Right lobe of liver (tissue), 6 donors: ENCODE measurements around the gene KATNBL1. TPM values are rescaled to one million over a fixed set of nuclear protein-coding genes. Genes with fewer than 3 reads are reported as not detected.

ENCODE experiments used
- ATAC-seq, 4 donors: fragments of 200-7000 bp; cut with Tn5 transposase; one replicate each; pipeline ENCODE4 v1.9.1; 2020; ENCODE audit warnings: mild to moderate bottlenecking in 4 of 4, moderate library complexity in 4 of 4
- DNase-seq, 3 donors: peaks; one replicate each; pipeline ENCODE4 v3.0.0-alpha.2; 2020
- H3K27ac ChIP-seq, 3 donors: fragments of 200-600 bp; one replicate each; pipeline ENCODE4 v1.8.0; 2022
- H3K27me3 ChIP-seq, 2 donors: fragments of 200-600 bp; one replicate each; pipeline ENCODE4 v1.8.0; 2022
- H3K36me3 ChIP-seq, 4 donors: fragments of 200-600 bp; sonication (generic) in 1 of 4; one replicate each; pipeline versions ENCODE4 v1.5.1 to v1.8.0; 2017 to 2022; ENCODE audit warnings: control low read depth in 1 of 4
- H3K4me1 ChIP-seq, 4 donors: fragments of 200-600 bp; sonication (generic) in 1 of 4; one replicate each; pipeline versions ENCODE4 v1.5.1 to v1.8.0; 2017 to 2022; ENCODE audit warnings: control low read depth in 1 of 4
- H3K4me3 ChIP-seq, 3 donors: fragments of 200-600 bp; one replicate each; pipeline ENCODE4 v1.8.0; 2022
- H3K9me3 ChIP-seq, 4 donors: fragments of 200-600 bp; sonication (generic) in 1 of 4; one replicate each; pipeline versions ENCODE4 v1.5.1 to v1.8.0; 2017 to 2022; ENCODE audit warnings: control low read depth in 1 of 4
- CTCF ChIP-seq, 4 donors: fragments of 200-600 bp in 3 of 4; fragments of 450-650 bp in 1 of 4; IDR thresholded peaks; one replicate each; pipeline versions ENCODE4 v1.5.1 to v1.8.0; 2016 to 2022; ENCODE audit warnings: antibody characterized with exemption in 4 of 4, mild to moderate bottlenecking in 2 of 4
- POLR2A ChIP-seq: fragments of 450-650 bp; IDR thresholded peaks from one replicate; pipeline ENCODE4 v1.6.1; 2017; ENCODE audit warnings: antibody characterized with exemption, mild to moderate bottlenecking
- WGBS: methylation state at CpG from one replicate; pipeline ENCODE4 v1.1.6; 2018; ENCODE audit warnings: low coverage, low lambda C conversion rate; ENCODE audit not compliant: insufficient coverage; ENCODE audit errors: missing lambda C conversion rate; 5-methylcytosine and 5-hydroxymethylcytosine counted together
- intact Hi-C, 2 donors: fragments of 100-400 bp; cut with DNase I; formaldehyde crosslinking; loops; one replicate each; pipeline versions ENCODE4 v1.11.2 to v1.14.1; 2022
- total RNA-seq, 6 experiments: library from RNA; depleted of rRNA in 2 of 6; stranded (reverse); fragments of >200 nt in 2 of 6; fragmentation: NEBNext Ultra II Directional in 3 of 6; extraction: Animal tissue kit (Norgen Biotek cat#: 25700) in 3 of 6; gene quantifications; one replicate each; pipeline versions ENCODE4 v1.1.0 to v1.2.4, GENCODE V29; 2016 to 2023
- donor health status: DM: no; HTN: yes; CAD: no.
- donor health status: DM: no; HTN: no; CAD: no.
- donor health status: DM: no; HTN: no; CAD: no.
- donor health status: DM: no; HTN: yes; CAD: no.
- donor health status: DM: no; HTN: yes; CAD: no.

KATNBL1 gene
- total RNA-seq, 6 experiments from 2014 or later, result 12.4 to 22.4 (median 17.6) TPM

GRCh38 chr15:34161329-34161963 lies 48.5 kb downstream of the KATNBL1 start:
- H3K27ac ChIP-seq, result no peak overlapping the region
- H3K9me3 ChIP-seq, result peaks cover 0 to 12% (median 5%) of the 10 kb centered on the region in 4 donors
- intact Hi-C loops, result no loop called here
- H3K27me3 ChIP-seq, result no peaks in the 10 kb centered on the region
- DNase-seq (no peak), ATAC-seq (no peak)
- H3K4me1 ChIP-seq, result no peaks in the 10 kb centered on the region
- TF ChIP-seq CTCF (IDR thresholded peaks at IDR 0.05) (no peak), POLR2A (no peak)
- peaks cover 0 to 8% (median 0%) of the 10 kb centered on the region in 4 donors for H3K36me3 ChIP-seq
- H3K4me3 ChIP-seq, result no peak overlapping the region
- 81% methylated on average over 6 of the region's 9 CpGs for WGBS

GRCh38 chr15:34160735-34161134 lies 49.2 kb downstream of the KATNBL1 start:
- ATAC-seq, result no peak
- Histone ChIP-seq H3K27ac (no peak overlapping the region), H3K36me3 (peaks cover 0 to 8% (median 0%) of the 10 kb centered on the region in 4 donors), H3K9me3 (peaks cover 0 to 12% (median 5%) of the 10 kb centered on the region in 4 donors), H3K27me3 (no peaks in the 10 kb centered on the region), H3K4me3 (no peak overlapping the region), H3K4me1 (no peaks in the 10 kb centered on the region)
- DNase-seq, result no peak
- TF ChIP-seq CTCF (IDR thresholded peaks at IDR 0.05), result no peak
- TF ChIP-seq POLR2A, result no peak
- 100% methylated on average over 3 of the region's 5 CpGs for WGBS
- intact Hi-C loops, result no loop called here

GRCh38 chr15:34158355-34158754 lies 51.5 kb downstream of the KATNBL1 start:
- intact Hi-C loops, result no loop called here
- Histone ChIP-seq H3K27ac (no peak overlapping the region), H3K4me1 (no peaks in the 10 kb centered on the region), H3K27me3 (no peaks in the 10 kb centered on the region), H3K9me3 (peaks cover 0 to 21% (median 6%) of the 10 kb centered on the region in 4 donors), H3K36me3 (peaks cover 0 to 15% (median 0%) of the 10 kb centered on the region in 4 donors), H3K4me3 (no peak overlapping the region)
- no peak for TF ChIP-seq POLR2A
- no peak for TF ChIP-seq CTCF (IDR thresholded peaks at IDR 0.05)
- DNase-seq, result no peak
- no peak for ATAC-seq

GRCh38 chr15:34155859-34156258 lies 54.0 kb downstream of the KATNBL1 start:
- Histone ChIP-seq H3K9me3 (peaks cover 0 to 13% (median 3%) of the 10 kb centered on the region in 4 donors), H3K27me3 (no peaks in the 10 kb centered on the region), H3K27ac (no peak overlapping the region), H3K4me1 (no peaks in the 10 kb centered on the region), H3K36me3 (peaks cover 0 to 9% (median 2%) of the 10 kb centered on the region in 4 donors), H3K4me3 (no peak overlapping the region)
- TF ChIP-seq POLR2A (no peak), CTCF (IDR thresholded peaks at IDR 0.05) (no peak)
- DNase-seq, result no peak
- WGBS, result 100% methylated on average over 4 of the region's 7 CpGs
- intact Hi-C loops, result no loop called here
- ATAC-seq, result no peak
